ENCODE data around the gene C20orf204.

DNA sequence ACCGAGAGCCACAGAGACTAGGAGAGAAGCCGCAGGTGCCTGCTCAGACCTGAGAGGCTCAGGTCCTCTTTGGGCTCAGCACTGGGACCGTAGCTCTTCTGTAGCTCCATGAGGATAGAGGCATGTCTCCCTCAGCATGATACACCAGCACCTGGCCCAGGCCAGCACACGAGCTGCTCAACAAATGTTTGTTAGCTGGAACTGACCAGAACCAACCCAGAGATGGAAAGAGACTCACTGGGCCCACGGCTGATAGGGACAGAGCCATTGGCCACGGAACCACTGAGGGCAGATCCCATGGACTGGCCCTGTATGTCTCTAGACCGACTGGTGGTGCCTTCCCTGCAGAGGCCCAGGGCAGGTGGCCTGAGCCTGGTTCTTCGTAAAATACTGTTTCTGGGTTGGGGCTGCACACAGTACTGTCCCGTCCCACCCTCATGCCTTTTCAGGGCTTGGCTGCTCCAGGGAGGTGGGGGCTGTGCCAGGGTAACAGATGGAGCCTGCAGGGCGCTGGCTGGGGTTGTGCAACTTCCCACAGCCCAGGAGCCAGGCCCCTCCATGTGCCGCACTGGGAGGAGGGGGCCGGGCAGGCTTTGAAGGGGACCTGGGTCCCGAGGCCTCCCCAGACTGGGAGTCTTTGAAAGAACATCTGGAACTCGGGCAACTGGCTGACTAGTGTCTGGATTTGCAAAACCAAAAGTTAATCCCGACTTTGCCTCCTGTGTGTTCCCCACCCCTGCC is 5.2 kb downstream of the C20orf204 start:
- TF ChIP-seq, protein P1, sequence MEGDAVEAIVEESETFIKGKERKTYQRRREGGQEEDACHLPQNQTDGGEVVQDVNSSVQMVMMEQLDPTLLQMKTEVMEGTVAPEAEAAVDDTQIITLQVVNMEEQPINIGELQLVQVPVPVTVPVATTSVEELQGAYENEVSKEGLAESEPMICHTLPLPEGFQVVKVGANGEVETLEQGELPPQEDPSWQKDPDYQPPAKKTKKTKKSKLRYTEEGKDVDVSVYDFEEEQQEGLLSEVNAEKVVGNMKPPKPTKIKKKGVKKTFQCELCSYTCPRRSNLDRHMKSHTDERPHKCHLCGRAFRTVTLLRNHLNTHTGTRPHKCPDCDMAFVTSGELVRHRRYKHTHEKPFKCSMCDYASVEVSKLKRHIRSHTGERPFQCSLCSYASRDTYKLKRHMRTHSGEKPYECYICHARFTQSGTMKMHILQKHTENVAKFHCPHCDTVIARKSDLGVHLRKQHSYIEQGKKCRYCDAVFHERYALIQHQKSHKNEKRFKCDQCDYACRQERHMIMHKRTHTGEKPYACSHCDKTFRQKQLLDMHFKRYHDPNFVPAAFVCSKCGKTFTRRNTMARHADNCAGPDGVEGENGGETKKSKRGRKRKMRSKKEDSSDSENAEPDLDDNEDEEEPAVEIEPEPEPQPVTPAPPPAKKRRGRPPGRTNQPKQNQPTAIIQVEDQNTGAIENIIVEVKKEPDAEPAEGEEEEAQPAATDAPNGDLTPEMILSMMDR (IDR thresholded peaks at IDR 0.05; ENCODE audit: low read depth, low read length) = no peak
- TF ChIP-seq EZH2phosphoT487 (IDR thresholded peaks at IDR 0.05; ENCODE audit: low read depth) = no peak

Measured in OCI-LY3 (cell line).